Type B pancreatic cell (in vitro differentiated cells): ENCODE results near the gene ST6GALNAC2. TPM values are rescaled to one million over a fixed set of nuclear protein-coding genes. Genes with fewer than 3 reads are reported as not detected.

Experiments
- DNase-seq: peaks from one replicate; pipeline ENCODE4 v3.0.0; 2021; ENCODE audit warnings: mixed read lengths; ENCODE audit not compliant: unreplicated experiment; ENCODE audit errors: extremely low spot score
- H3K27ac Mint-ChIP-seq: 2 replicates; pipeline ENCODE4 v1.8.0; 2021; ENCODE audit warnings: mild to moderate bottlenecking, mixed read lengths
- H3K27me3 Mint-ChIP-seq: 2 replicates; pipeline ENCODE4 v1.8.0; 2021; ENCODE audit warnings: mixed read lengths
- H3K36me3 Mint-ChIP-seq: 2 replicates; pipeline ENCODE4 v1.8.0; 2021; ENCODE audit warnings: mixed read lengths
- H3K4me1 Mint-ChIP-seq: one replicate; pipeline ENCODE4 v1.8.0; 2021; ENCODE audit warnings: mixed read lengths; ENCODE audit not compliant: unreplicated experiment
- H3K4me3 Mint-ChIP-seq: 2 replicates; pipeline ENCODE4 v1.8.0; 2021; ENCODE audit warnings: mild to moderate bottlenecking, mixed read lengths
- H3K9me3 Mint-ChIP-seq: 2 replicates; pipeline ENCODE4 v1.8.0; 2021; ENCODE audit warnings: mixed read lengths
- CTCF ChIP-seq: fragments of 200-600 bp; sonication (generic); conservative IDR thresholded peaks from 2 replicates; pipeline ENCODE4 v1.5.0; 2021; ENCODE audit warnings: antibody characterized with exemption, mild to moderate bottlenecking
- long read RNA-seq: library from polyadenylated mRNA; unstranded; transcript quantifications from one replicate; pipeline ENCODE4 v2.0.0, GENCODE V29; 2020
- total RNA-seq: library from RNA; stranded (reverse); gene quantifications from 2 replicates; pipeline ENCODE4 v1.2.1, GENCODE V29; 2021; ENCODE audit warnings: low replicate concordance

The ST6GALNAC2 gene
- total RNA-seq: 4.3 and 10.4 TPM in 2 replicates
- long read RNA-seq, transcript ST6GALNAC2-201 (9 exons, 2,170 nt): major isoform, 12 of 28 reads
- long read RNA-seq, partial matches to known transcripts: 4 of 28 reads
- long read RNA-seq, other reads (novel, unspliced or antisense): 12 of 28 reads

GRCh38 chr17:76585649-76586593, at the start of gene ST6GALNAC2:
ST6GALNAC2 (minus strand) TSS chr17:76585860; CDS start chr17:76585808, 52 bp downstream.
- Mint-ChIP-seq H3K9me3 (no peaks in the 10 kb centered on the region), H3K27me3 (peaks cover 50% of the 10 kb centered on the region), H3K4me1 (peaks cover 29% of the 10 kb centered on the region), H3K4me3 (peak within 1 kb of the TSS; percentile 84), H3K36me3 (peaks cover 6% of the 10 kb centered on the region), H3K27ac (peak within 1 kb of the TSS; percentile 78)
- no peak for DNase-seq
- peak; percentile 18 for TF ChIP-seq CTCF

GRCh38 chr17:76635039-76635438, 49.4 kb upstream of the ST6GALNAC2 start:
- no peaks in the 10 kb centered on the region for H3K9me3 Mint-ChIP-seq
- TF ChIP-seq CTCF: no peak
- no peaks in the 10 kb centered on the region for H3K27me3 Mint-ChIP-seq
- H3K4me3 Mint-ChIP-seq: peak overlapping the region; percentile 21
- H3K4me1 Mint-ChIP-seq: peaks cover 60% of the 10 kb centered on the region
- H3K36me3 Mint-ChIP-seq: no peaks in the 10 kb centered on the region
- no peak for DNase-seq
- peak overlapping the region; percentile 57 for H3K27ac Mint-ChIP-seq

- peak overlapping the region; percentile 4 for H3K4me3 Mint-ChIP-seq
- peak overlapping the region; percentile 24 for H3K27ac Mint-ChIP-seq
- DNase-seq: no peak
- TF ChIP-seq CTCF: no peak
- H3K4me1 Mint-ChIP-seq: peaks cover 56% of the 10 kb centered on the region
- no peaks in the 10 kb centered on the region for H3K27me3 Mint-ChIP-seq
- no peaks in the 10 kb centered on the region for H3K9me3 Mint-ChIP-seq
- H3K36me3 Mint-ChIP-seq: no peaks in the 10 kb centered on the region
These were observed 48.1 kb upstream of the ST6GALNAC2 start for GRCh38 chr17:76633628-76634328.

GRCh38 chr17:76631821-76632565, 46.3 kb upstream of the ST6GALNAC2 start:
- peak overlapping the region; percentile 93 for H3K27ac Mint-ChIP-seq

More at GRCh38 chr17:76631821-76632565, 46.3 kb upstream of the ST6GALNAC2 start:
- no peak for TF ChIP-seq CTCF
- Mint-ChIP-seq H3K9me3 (no peaks in the 10 kb centered on the region), H3K4me1 (peaks cover 45% of the 10 kb centered on the region), H3K4me3 (peak overlapping the region; percentile 70), H3K36me3 (no peaks in the 10 kb centered on the region), H3K27me3 (no peaks in the 10 kb centered on the region)
- no peak for DNase-seq
